Loucy (cell line): ENCODE results near the gene TAPBP.

Source experiments
- H2AFZ ChIP-seq: fragments of 200-600 bp; sonication (generic); 2 replicates; pipeline ENCODE4 v1.6.0; 2016; ENCODE audit warnings: antibody characterized with exemption, mild to moderate bottlenecking, low read length, moderate library complexity
- H3F3A ChIP-seq: fragments of 200-600 bp; 2 replicates; pipeline ENCODE4 v1.6.0; 2016; ENCODE audit warnings: antibody characterized with exemption, low read depth, mild to moderate bottlenecking
- H3K27me3 ChIP-seq: fragments of 200-600 bp; sonication (generic); 2 replicates; pipeline ENCODE4 v1.6.1; 2014; ENCODE audit warnings: low read length, mild to moderate bottlenecking; ENCODE audit not compliant: insufficient read depth, poor library complexity, severe bottlenecking
- H3K36me3 ChIP-seq: fragments of 200-600 bp; sonication (generic); 2 replicates; pipeline ENCODE4 v1.6.1; 2016; ENCODE audit warnings: low read length; ENCODE audit not compliant: insufficient read depth
- H3K4me1 ChIP-seq: fragments of 200-600 bp; sonication (generic); 2 replicates; pipeline ENCODE4 v1.5.1; 2014; ENCODE audit warnings: low read length, mild to moderate bottlenecking; ENCODE audit not compliant: insufficient read depth, poor library complexity, severe bottlenecking
- H3K4me2 ChIP-seq: fragments of 200-600 bp; sonication (generic); 2 replicates; pipeline ENCODE4 v1.6.0; 2014; ENCODE audit warnings: antibody characterized with exemption, low read length, low read depth, mild to moderate bottlenecking; ENCODE audit not compliant: poor library complexity, severe bottlenecking
- H3K4me3 ChIP-seq: fragments of 200-600 bp; sonication (generic); 2 replicates; pipeline ENCODE4 v1.5.1; 2014; ENCODE audit warnings: low read length, mild to moderate bottlenecking, mixed read lengths; ENCODE audit not compliant: poor library complexity, severe bottlenecking
- H3K79me2 ChIP-seq: fragments of 200-600 bp; sonication (generic); 2 replicates; pipeline ENCODE4 v1.6.1; 2014; ENCODE audit warnings: low read length; ENCODE audit not compliant: insufficient read depth
- H3K9ac ChIP-seq: fragments of 200-600 bp; sonication (generic); 2 replicates; pipeline ENCODE4 v1.6.0; 2014; ENCODE audit warnings: mild to moderate bottlenecking, low read depth, low read length, moderate library complexity; ENCODE audit not compliant: poor library complexity, severe bottlenecking
- H3K9me2 ChIP-seq: fragments of 200-600 bp; sonication (generic); replicated peaks from 2 replicates; pipeline ENCODE4 v1.6.1; 2016; ENCODE audit warnings: low read depth, low read length, mixed read lengths
- H3K9me3 ChIP-seq: fragments of 200-600 bp; sonication (generic); 2 replicates; pipeline ENCODE4 v1.6.1; 2014; ENCODE audit warnings: mild to moderate bottlenecking, antibody characterized with exemption, low read length, low read depth; ENCODE audit not compliant: insufficient read depth
- H4K20me1 ChIP-seq: fragments of 200-600 bp; sonication (generic); 2 replicates; pipeline ENCODE4 v1.6.0; 2014; ENCODE audit warnings: antibody characterized with exemption, low read length, mild to moderate bottlenecking; ENCODE audit not compliant: insufficient read depth, poor library complexity, severe bottlenecking
- EZH2phosphoT487 ChIP-seq: fragments of 200-600 bp; IDR thresholded peaks from 2 replicates; pipeline ENCODE4 v1.6.1; 2018; ENCODE audit warnings: antibody characterized with exemption, mild to moderate bottlenecking, moderate library complexity, borderline replicate concordance
- TF ChIP-seq, protein P1 (sequence below): fragments of 200-600 bp; sonication (generic); conservative IDR thresholded peaks from 2 replicates; pipeline ENCODE4 v1.5.1; 2014; ENCODE audit warnings: mild to moderate bottlenecking, antibody characterized with exemption, low read length

TAPBP gene

DNA sequence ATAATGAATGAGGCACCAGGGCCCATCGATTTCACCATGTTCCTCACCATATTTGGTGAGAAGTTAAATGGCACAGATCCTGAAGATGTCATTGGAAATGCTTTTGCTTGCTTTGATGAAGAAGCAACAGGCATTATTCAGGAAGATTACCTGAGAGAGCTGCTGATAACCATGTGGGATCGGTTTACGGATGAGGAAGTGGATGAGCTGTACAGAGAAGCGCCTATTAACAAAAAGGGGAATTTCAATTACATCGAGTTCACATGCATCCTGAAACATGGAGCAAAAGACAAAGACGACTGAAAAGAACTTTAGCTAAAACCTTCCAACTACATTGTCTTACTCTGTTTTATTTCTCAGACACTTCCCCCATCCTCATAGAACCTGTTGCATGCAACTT lies 25.3 kb upstream of the TAPBP start:
- no peak overlapping the region for H3K4me2 ChIP-seq
- no peak overlapping the region for H2AFZ ChIP-seq
- H3K79me2 ChIP-seq: no peaks in the 10 kb centered on the region
- TF ChIP-seq, protein P1, sequence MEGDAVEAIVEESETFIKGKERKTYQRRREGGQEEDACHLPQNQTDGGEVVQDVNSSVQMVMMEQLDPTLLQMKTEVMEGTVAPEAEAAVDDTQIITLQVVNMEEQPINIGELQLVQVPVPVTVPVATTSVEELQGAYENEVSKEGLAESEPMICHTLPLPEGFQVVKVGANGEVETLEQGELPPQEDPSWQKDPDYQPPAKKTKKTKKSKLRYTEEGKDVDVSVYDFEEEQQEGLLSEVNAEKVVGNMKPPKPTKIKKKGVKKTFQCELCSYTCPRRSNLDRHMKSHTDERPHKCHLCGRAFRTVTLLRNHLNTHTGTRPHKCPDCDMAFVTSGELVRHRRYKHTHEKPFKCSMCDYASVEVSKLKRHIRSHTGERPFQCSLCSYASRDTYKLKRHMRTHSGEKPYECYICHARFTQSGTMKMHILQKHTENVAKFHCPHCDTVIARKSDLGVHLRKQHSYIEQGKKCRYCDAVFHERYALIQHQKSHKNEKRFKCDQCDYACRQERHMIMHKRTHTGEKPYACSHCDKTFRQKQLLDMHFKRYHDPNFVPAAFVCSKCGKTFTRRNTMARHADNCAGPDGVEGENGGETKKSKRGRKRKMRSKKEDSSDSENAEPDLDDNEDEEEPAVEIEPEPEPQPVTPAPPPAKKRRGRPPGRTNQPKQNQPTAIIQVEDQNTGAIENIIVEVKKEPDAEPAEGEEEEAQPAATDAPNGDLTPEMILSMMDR: no peak
- TF ChIP-seq EZH2phosphoT487: no peak
- H3K4me1 ChIP-seq: peaks cover 7% of the 10 kb centered on the region
- H3K9me2 ChIP-seq: no peaks in the 10 kb centered on the region
- no peaks in the 10 kb centered on the region; the same call in 1 of the 2 replicates for H3F3A ChIP-seq
- H3K27me3 ChIP-seq: no peaks in the 10 kb centered on the region
- H3K9me3 ChIP-seq: no peaks in the 10 kb centered on the region
- H3K36me3 ChIP-seq: no peaks in the 10 kb centered on the region
- H3K9ac ChIP-seq: no peak overlapping the region
- no peak overlapping the region for H3K4me3 ChIP-seq
- no peaks in the 10 kb centered on the region for H4K20me1 ChIP-seq

DNA sequence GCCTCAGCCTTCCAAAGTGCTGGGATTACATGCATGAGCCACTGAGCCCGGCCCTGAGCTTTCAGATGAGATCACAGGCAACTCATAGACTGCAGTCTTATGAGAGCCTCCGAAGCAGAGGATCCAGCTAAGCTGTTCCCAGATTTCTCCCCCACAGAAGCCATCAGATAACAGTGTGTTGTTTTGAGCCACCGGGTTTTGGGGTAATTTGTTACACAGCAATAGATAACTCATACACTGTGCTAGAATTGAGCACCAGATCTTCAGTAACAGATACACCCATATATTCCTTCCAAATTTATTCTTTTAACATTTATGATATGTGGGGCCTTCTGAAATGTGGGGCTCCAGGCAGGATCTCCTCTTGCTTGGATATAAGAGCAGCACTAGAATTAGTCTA lies 22.6 kb upstream of the TAPBP start:
- Histone ChIP-seq H3K79me2 (no peaks in the 10 kb centered on the region), H3K4me1 (no peaks in the 10 kb centered on the region), H3F3A (no peaks in the 10 kb centered on the region), H3K9me2 (no peaks in the 10 kb centered on the region), H3K4me2 (no peak overlapping the region), H3K4me3 (no peak overlapping the region), H3K9ac (no peak overlapping the region), H3K9me3 (no peaks in the 10 kb centered on the region), H4K20me1 (no peaks in the 10 kb centered on the region), H2AFZ (no peak overlapping the region), H3K36me3 (no peaks in the 10 kb centered on the region), H3K27me3 (no peaks in the 10 kb centered on the region)
- TF ChIP-seq, protein P1: no peak
- TF ChIP-seq EZH2phosphoT487: no peak

DNA sequence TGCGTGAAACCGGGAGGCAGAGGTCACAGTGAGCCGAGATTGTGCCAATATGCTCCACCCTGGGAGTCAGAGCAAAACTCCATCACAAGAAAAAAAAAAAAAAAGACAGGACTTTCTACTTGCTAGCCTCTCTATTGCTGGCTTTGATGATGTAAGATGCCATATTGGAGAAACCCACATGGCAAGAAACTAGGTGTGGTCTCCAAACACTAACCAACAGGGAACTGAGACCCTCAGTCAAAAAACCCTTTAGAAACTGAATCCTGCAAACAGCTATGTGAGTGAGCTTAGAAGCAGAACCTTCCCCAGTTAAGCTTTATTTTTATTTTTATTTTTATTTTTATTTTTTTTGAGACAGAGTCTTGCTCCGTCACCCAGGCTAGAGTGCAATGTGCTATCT lies 22.0 kb upstream of the TAPBP start:
- Histone ChIP-seq H3K9me2 (no peaks in the 10 kb centered on the region), H3K27me3 (no peaks in the 10 kb centered on the region), H3K4me3 (no peak overlapping the region), H3K9ac (no peak overlapping the region), H4K20me1 (no peaks in the 10 kb centered on the region), H3K9me3 (no peaks in the 10 kb centered on the region), H3K36me3 (no peaks in the 10 kb centered on the region), H3K79me2 (no peaks in the 10 kb centered on the region), H2AFZ (no peak overlapping the region), H3F3A (no peaks in the 10 kb centered on the region), H3K4me1 (no peaks in the 10 kb centered on the region), H3K4me2 (no peak overlapping the region)
- TF ChIP-seq, protein P1: no peak
- TF ChIP-seq EZH2phosphoT487: no peak
